ENCODE measurements around the gene LGALS4.
"Not testable (repeated sequence)": the region's sequence is repeated elsewhere in the genome, so short reads cannot be mapped to it uniquely, and the experiment has no call there.

- TF ChIP-seq CTCF (IDR thresholded peaks at IDR 0.05; ENCODE audit: insufficient read depth, low read depth, low read length); EZH2 (IDR thresholded peaks at IDR 0.05; ENCODE audit: insufficient read depth, low read length): not testable (repeated sequence)
Measured at GRCh38 chr19:38754196-38754595, 58.5 kb downstream of the LGALS4 start.
